Stimulated activated CD4-positive, alpha-beta T cell treated with anti-CD3 and anti-CD28 coated beads, TNF-alpha, amount 100 ng/mL, for 1 hour (primary cell): ENCODE measurements around the gene MTMR12.
"Not testable (repeated sequence)": the region's sequence is repeated elsewhere in the genome, so short reads cannot be mapped to it uniquely, and the experiment has no call there.

Source experiments
- DNase-seq, 3 donors: peaks; one replicate each; pipeline ENCODE4 v3.0.0-alpha.2; 2020; ENCODE audit warnings: low read depth in 3 of 3, low spot score in 1 of 3

The MTMR12 gene

DNA sequence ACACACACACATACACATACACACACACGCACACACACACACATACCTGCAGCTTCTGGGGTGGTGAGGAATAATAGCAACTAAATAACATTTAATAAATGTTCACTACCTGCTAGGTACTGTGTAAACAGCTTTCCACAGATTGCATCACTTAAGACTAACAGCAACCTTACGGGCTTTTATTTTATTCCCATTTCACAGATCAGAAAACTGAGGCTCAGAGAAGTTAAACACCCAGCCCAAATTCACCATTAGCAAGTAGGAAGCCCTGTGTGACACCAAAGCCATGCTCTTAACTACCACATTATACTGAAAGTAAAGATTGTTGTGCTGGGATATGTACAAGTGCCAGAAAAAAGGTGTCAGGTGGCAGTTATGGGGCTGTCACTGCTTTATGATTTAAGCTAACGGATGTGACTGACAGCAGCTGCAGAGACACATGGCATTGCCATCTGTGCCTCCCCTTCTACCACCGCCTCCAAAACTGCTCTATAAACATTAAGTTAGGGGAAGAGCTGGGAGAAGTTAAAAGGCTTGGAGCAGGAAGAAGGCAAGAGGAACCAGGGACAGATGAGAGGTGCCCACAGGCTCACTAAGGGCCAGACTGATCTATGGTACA lies 13.6 kb downstream of the MTMR12 start:
- DNase-seq: no peak

DNA sequence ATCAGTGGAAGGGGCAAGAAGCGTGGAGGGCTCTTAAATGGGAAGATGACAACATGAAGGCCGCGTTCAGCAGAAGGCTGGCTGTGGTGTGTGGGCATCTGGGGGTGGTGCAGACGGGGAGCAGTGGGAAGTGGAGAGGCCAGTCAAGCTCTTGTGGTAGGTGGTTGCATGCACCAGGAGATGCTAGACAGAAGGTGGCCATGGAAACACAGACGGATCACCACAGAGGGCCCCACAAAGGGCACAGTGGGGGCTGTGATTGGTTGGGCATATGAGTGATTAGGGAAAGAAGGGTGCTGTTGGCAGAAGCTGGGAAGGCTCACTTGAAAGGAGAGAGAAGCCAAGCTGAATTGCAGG lies 14.7 kb downstream of the MTMR12 start:
- DNase-seq: no peak

DNA sequence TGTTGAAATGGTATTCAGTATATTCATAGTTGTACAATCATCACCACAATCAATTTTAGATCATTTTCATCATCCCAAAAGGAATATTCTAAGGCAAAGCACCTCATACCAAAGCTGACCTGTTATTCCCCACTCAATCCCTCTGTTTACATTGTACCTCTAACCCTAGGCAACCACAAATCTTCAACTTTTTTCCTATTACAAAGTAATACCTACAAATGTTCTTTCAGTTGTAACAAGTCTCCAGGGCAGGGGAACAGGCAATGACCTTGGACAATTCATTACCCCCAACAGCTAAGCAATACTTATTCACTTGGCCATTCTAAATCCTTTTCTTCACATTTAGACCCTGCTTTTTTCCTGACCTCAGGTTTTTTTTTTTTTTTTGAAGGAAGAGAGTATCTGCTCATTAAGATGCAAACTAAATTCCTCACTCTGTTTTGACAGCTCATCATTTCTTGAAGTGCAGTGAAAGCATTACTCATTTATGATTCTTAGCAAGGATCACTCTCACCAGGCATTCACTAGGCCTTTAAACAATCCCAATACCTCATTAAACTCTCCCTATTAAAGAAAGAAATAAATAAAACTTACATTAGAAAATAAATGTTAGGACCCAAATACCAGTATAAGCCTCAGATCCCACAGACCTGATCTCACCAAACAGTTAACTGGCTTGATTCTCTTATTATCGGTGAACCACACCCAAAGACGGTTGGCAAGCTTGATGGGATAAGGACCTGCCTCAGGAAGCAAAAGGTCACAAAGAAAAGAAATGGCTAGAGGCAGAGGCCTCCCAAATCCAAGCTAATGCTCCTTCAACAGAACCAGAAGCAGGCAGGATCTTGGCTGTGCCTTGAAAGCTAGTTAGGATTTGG lies 15.3 kb downstream of the MTMR12 start:
- no peak for DNase-seq

- DNase-seq: not testable (repeated sequence)
These were observed 16.6 kb downstream of the MTMR12 start for GRCh38 chr5:32295966-32296772.

GRCh38 chr5:32291591-32291990 lies 21.1 kb downstream of the MTMR12 start:
- DNase-seq: no peak

DNA sequence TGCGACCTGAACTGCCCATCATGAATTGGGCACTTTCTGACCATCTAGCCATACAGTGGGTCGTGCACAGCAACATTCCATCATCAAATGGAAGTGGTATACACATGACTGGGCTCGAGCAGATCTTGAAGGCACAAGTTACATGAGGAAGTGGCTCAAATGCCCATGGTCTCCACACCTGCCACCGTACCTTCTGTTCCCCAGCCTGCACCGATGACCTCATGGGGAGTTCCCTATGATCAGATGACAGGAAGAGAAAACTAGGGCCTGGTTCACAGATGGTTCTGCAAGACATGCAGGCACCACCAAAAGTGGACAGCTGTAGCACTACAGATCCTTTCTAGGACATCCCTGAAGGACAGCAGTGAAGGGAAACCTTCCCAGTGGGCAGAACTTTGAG lies 21.8 kb downstream of the MTMR12 start:
- no peak for DNase-seq

DNA sequence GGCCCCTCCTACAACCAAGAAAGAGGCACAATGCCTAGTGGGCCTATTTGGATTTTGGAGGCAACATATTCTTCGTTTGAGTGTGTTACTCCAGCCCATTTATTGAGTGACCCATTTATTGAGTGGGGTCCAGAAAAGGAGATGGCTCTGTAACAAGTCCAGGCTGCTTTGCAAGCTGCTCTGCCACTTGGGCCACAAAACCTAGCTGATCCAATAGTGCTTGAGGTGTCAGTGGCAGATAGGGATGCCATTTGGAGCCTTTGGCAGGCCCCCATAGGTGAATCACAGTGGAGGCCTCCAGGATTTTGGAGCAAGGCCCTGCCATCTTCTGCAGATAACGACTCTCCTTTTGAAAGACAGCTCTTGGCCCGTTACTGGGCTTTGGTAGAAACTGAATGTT lies 22.2 kb downstream of the MTMR12 start:
- not testable (repeated sequence) for DNase-seq

- not testable (repeated sequence) for DNase-seq
These were observed 22.8 kb downstream of the MTMR12 start for GRCh38 chr5:32289986-32290385.

DNA sequence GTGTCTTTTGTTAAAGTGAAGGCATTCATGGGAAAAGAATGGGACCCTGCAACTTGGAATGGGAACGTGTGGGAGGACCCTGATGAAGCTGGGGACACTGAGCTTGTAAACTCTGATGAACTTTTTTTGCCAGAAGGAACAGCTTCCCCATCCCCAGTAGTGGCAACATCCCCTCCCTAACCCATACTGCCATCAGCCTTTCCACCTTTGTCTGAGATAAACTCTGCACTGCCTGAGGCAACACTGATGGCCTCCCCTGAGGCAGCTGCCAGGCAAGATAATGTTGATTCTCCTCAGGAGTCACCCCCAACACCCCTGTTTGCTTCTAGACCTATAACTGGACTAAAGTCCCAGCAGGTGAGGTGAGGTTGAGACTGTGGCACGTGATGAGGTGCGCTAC lies 24.6 kb downstream of the MTMR12 start:
- DNase-seq: not testable (repeated sequence)

GRCh38 chr5:32287525-32287924 lies 25.2 kb downstream of the MTMR12 start:
- DNase-seq: not testable (repeated sequence)

DNA sequence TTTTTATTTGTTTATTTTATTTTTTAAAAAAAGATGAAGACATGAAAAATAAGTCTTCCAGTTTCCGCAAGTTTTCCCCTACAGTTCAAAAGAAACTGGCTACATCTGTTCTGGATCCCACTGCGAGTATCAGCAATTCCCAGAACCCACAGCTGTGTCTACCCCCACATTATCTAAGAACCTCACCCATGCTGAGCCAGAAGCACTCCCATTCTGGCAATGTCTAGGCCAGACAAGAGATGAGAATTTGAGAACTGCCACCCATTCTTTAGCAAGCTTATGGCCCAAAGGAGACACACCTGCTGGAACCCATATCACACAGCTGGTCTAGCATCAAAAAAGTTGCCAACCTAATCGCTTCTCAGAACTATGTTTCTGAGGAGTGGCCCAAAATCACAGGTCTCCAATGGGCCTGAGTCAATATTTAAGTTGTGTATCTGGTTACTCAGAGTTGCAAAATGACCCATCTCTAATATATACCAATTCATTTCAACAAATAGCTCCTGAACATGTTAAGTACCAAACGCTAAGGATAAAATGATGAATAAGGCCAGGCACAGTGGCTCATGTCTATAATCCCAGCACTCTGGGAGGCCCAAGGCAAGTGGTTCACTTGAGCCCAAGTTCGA lies 27.1 kb downstream of the MTMR12 start:
- DNase-seq: no peak

GRCh38 chr5:32283539-32284377 lies 29.0 kb downstream of the MTMR12 start:
- DNase-seq: no peak

- DNase-seq: no peak
These were observed 29.7 kb downstream of the MTMR12 start for GRCh38 chr5:32283061-32283460.

DNA sequence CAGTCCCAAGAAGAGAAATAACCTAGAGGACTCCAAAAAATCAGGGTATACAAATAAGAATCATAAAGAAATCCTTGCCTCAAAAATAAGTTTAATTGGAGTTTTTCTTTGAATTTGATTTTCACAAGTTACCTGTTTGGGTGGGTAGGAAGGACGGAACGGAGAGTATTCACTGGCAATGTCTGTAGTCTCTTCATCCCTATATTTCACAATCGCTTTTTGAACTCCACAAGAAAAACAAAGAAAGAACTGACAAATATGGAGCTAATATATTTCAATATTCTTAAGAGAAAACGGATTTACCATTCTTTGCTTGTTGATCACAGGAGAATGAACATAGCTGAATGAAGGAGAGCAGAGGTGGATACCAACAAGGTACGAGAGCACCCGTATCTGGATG lies 30.1 kb downstream of the MTMR12 start:
- no peak for DNase-seq

- DNase-seq: not testable (repeated sequence)
These were observed 31.2 kb downstream of the MTMR12 start for GRCh38 chr5:32281378-32282133.

- DNase-seq: no peak
These were observed 32.1 kb downstream of the MTMR12 start for GRCh38 chr5:32280656-32281081.

DNA sequence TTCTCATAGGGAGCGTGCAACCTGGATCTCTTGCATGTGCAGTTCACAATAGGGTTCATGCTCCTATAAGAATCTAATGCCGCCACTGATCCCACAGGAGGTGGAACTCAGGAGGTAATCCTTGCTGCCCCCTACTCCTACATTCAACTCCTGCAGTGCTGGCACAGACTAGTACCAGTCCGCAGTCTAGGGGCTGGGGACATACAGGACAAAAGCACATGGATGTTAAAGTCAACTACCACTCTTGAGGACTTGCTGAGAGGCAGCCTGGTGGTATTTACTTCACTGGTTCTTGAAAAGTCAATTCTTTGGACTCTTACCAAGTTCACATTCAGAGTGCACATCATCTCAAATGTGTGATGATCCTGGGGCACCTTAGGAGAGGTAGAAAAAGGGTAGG lies 33.0 kb downstream of the MTMR12 start:
- no peak for DNase-seq

DNA sequence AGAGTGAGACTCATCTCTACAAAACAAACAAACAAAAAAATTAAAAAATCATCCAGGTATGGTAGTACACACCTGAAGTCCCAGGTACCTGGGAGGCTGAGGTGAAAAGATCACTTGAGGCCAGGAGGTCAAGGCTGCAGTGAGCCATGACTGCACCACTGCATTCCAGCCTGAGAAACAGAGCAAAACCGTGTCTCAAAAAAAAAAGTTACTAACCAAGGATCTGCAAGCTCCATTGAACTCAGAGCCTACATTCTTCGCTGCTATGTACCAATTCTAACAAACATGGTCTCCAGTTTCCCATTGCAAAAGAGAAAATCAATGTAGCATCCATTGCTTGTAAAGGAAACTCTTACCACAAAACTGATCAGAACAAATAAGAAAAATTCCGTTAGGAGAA lies 33.5 kb downstream of the MTMR12 start:
- DNase-seq: no peak

GRCh38 chr5:32278406-32278805 lies 34.3 kb downstream of the MTMR12 start:
- DNase-seq: no peak

DNA sequence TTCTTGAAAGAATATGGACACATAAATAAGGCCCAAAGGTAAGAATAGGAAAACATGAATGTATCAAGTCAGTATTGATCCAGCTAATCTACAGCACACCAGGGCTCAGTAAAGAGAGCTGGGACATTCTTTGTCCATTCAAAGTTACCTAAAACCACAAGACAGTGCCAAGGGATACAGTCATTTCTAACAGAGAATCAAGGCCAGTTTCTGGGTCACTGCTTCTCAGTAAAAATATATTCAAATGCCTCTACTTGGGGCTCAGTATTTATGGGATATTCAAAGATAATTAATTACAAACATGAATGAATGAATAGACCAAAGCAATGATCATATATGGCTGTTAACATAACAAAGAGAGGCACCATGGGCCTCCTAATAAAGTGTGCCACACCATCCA lies 34.9 kb downstream of the MTMR12 start:
- no peak for DNase-seq
